ENCODE measurements around the gene SLC16A10.

DNA sequence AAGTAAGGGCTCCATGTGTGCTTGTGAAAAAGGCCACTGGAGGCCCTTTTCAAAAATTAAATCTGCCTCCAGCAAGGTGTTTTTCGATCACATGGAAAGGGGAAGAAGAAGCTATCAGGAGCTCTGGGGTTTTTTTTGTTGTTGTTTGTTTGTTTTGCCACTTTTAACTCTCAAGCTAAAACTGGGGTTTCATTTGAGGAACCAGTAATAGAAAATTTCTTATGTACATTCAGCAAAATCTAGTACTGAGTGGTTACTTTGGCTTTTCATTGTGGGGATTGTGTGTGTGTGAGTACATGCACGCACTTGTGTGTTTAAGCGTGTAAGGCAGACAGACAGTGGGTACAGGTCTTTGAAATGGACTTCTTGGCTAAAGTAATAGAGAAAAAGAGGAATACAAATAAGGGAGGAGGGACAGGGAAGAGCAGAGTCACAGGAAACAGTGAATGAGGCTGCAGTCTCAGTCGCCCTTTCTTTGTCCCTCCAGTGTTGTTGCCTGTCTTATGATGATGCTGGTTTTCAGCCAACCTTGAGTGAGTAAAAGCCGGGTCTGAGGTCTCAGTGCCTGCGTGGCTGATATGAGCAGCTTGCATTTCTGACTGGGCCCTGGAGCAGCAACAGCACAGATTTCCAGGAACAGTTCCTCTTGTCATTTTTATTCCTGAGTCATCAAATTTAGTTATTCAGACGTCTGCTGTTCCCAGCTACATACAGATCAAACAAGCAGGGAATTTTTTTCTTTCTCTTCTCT, 26.2 kb downstream of the SLC16A10 start:
- no peak for TF ChIP-seq POLR2AphosphoS5 (IDR thresholded peaks at IDR 0.05; ENCODE audit: low read depth, low read length)
- TF ChIP-seq SIN3A (IDR thresholded peaks at IDR 0.05; ENCODE audit: borderline replicate concordance, insufficient read depth, low read depth, low read length), result no peak
- TF ChIP-seq CTCF (IDR thresholded peaks at IDR 0.05), result no peak
- TF ChIP-seq TCF7L2 (IDR thresholded peaks at IDR 0.05; ENCODE audit: low read depth, low read length), result no peak
